ELF-1 (cell line): ENCODE data around the gene UNC5A.

Experiments
- DNase-seq: peaks from one replicate; pipeline ENCODE4 v3.0.0-alpha.2; 2016; ENCODE audit warnings: low read depth, low spot score

UNC5A gene

DNA sequence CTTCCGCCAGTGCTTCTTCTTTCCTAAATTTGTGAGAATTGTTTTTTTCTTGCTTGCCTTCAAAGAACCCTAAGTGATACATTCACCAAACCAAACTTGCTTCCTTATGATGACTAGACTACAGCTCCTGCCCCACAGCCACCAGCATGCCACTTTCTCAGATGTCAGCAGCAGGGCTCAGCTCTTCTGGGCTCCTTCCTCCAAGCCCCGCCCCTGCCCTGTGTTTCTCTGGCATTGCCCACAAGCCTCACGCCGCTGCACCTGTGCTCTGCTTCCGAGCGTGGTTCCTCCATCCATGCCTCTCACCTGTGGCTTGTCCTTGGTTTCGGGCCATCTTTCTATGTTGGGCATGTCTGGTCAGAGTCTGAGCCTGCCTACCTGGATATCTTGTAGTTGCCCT lies 10.6 kb downstream of the UNC5A start:
- DNase-seq = no peak

DNA sequence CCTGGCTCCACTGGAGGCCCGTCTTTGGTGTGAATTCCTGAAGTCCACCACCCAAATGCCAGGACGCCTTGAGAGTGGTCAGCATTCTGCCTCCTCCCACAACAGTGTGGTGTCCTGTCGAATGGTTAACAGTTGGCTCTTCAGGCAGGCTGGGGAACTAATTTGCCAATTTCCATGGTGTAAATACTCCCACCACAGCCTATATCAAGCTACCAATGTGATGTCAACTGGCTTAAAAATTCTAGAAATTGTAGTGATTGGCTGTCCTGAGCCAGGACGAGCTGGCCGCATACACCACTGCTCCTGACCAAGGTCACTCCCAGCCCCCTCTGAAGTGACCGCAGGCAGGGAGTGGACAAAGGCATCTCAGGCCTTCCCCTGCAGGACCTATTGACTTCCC lies 11.1 kb downstream of the UNC5A start:
- DNase-seq = no peak

- DNase-seq = no peak
Measured at GRCh38 chr5:176822041-176822792, 11.9 kb downstream of the UNC5A start.

GRCh38 chr5:176822793-176823481 lies 12.6 kb downstream of the UNC5A start:
- no peak for DNase-seq

DNA sequence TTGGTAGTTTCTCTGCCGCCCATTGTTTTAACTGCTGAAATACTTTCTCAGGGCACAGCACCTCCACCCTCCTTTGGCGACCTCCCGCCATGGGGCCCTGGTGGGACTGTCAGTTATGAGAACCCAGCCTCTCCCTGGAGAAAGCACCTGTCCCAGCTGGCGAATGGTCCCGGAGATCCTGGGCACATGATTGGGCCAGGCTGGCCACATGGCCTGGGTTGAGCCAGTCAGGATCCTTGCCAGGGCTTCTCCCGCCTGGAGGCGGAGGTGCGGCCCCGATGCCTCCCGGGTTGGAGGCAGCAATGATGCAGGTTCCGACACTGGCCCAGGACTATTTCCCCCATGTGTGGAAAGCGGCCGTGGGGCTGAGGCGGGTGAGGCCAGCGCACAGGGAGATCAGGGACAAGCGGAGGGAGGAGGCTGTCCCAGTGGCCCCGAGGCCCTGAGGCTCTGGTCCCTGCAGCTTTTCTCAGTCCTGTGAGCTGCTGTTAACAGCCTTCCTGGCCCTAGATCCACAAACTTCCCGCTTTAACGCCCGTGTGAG lies 13.6 kb downstream of the UNC5A start:
- DNase-seq = no peak

GRCh38 chr5:176824604-176825003 lies 14.2 kb downstream of the UNC5A start:
- DNase-seq = no peak

DNA sequence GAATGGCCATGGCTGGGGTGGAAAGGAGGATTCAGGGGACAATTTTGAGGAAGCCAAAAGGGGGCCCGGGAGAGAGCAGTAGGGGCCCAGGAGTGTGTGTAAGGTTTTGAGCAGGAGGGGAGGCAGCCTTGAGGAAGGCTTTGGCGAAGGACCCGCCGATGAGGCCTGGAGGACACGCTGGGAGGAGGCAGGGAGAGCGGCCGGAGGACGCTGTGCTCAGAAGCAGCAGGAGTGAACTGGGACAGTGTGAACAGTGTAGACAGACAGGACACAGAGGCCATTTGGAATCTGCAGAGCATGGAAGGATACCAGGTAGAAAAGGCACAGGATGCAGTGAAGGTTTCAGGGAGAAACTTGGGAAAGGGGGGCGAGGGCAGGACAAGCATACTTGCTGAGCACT lies 14.9 kb downstream of the UNC5A start:
- no peak for DNase-seq

- DNase-seq = no peak
Measured at GRCh38 chr5:176825957-176826356, 15.6 kb downstream of the UNC5A start.

DNA sequence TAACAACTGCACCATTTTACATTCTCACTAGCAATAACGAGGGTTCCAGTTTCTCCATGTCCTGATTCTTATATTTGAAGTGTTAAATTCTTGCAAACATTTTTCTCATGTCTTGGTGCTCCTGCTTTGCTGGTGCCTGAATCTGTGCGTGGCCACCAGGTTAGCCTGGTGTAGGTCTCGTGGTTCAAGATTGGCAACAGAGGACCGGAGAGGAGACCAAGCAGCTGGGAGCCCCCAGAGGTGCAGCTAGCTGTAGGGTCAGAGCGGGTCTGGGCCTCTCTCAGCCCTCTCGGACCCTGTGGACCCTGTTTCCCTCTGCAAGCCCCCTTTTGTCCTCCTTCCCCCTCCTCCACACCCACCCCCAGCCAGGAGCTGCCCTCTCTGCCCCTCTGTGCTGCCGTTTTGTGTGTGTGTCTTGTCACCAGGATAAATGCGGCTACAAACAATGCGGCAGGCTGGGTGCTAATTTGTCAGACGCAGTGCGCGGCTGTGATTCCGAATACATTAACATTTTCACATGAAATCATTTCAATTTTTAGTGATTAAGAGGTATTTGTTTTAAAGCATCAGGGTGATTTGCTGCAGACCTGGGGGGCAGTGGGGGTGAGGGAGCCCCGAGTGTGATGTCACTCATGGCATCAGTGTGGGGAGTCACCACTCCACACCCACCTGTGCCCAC lies 17.5 kb downstream of the UNC5A start:
- DNase-seq = no peak

- no peak for DNase-seq
Measured at GRCh38 chr5:176829320-176829719, 19.0 kb downstream of the UNC5A start.

DNA sequence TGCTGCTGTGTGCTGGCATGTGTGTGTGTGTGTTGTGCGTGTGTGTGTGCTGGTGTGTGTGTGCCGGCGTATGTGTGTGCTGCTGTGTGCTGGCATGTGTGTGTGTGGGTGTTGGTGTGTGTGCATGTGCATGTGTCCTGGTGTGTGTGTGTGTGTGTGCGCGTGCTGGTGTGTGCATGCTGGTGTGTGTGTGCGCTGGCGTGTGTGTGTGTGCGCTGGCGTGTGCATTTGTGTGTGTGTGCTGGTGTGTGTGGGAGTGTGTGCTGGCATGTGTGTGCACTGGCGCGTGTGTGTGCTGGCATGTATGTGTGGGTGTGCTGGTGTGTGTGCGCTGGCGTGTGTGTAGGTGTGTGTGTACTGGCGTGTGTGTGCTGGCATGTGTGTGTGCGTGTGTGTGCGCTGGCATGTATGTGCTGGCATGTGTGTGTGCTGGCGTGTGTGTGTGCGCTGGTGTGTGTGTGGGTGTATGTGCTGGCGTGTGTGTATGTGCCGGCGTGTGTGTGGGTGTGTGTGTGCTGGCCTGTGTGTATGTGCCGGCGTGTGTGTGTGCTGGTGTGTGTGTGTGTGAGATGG lies 20.1 kb downstream of the UNC5A start:
- no peak for DNase-seq

GRCh38 chr5:176830995-176831423 lies 20.6 kb downstream of the UNC5A start:
- no peak for DNase-seq

GRCh38 chr5:176831425-176831824 lies 21.1 kb downstream of the UNC5A start:
- no peak for DNase-seq

DNA sequence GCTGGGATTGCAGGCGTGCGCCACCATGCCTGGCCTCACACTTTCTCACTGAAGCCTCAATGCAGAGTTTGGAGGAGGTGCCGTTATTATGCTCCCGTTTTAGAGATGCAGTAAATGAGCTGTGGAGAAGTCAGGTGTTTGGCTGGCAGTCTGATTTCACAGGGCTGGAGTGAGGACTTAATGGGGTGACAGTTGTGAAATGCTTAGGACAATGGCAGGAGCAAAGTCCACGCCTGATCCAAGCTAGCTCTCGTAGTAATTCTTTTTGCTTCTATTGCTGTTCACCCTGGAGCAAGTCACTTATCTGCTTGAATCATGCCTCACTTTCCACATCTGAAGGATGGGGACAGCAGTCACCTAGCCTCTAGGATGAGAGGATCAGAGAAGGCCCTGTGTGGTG lies 21.8 kb downstream of the UNC5A start:
- no peak for DNase-seq

- no peak for DNase-seq
Measured at GRCh38 chr5:176833286-176833685, 22.9 kb downstream of the UNC5A start.

DNA sequence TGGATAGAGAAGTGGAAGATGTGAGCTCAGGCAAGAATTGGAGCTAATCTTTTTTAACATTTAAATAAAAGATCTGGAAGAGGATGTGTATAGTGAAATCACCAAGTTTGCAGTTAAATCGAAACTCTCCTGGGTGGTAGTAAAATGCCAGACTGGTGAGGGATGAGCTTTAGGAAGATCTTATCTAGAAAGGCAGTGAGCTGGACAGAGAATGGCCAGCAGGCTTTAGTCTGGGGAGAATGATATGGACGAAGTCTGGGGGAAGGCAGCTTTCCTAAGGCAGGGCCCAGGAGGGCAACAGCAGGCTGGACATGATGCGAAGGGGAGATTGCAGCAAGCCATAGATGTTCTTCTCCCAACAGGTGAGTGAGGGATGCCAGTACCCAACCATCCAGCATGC lies 25.6 kb downstream of the UNC5A start:
- DNase-seq = no peak

GRCh38 chr5:176836811-176837706 lies 26.7 kb downstream of the UNC5A start:
- no peak for DNase-seq

- DNase-seq = peak; percentile 93
Measured at GRCh38 chr5:176837707-176838115, 27.4 kb downstream of the UNC5A start.

- no peak for DNase-seq
Measured at GRCh38 chr5:176843673-176844072, 33.3 kb downstream of the UNC5A start.

- no peak for DNase-seq
Measured at GRCh38 chr5:176844281-176844680, 33.9 kb downstream of the UNC5A start.
